Immature natural killer cell (primary cell): Measurements from ENCODE around the gene FOXI2. TPM values are rescaled to one million over a fixed set of nuclear protein-coding genes. Genes with fewer than 3 reads are reported as not detected.

Experiments used
- DNase-seq, 3 donors: peaks; one replicate each; pipeline ENCODE4 v3.0.0; 2022; ENCODE audit warnings: mixed read lengths in 1 of 3
- H3K27ac Mint-ChIP-seq, 6 donors: one replicate each; pipeline ENCODE4 v1.8.0; 2020; ENCODE audit warnings: mixed read lengths in 6 of 6, mild to moderate bottlenecking in 5 of 6, inconsistent platforms in 4 of 6, moderate library complexity in 3 of 6
- H3K27me3 Mint-ChIP-seq, 3 donors: one replicate each; pipeline ENCODE4 v1.8.0; 2020 to 2021; ENCODE audit warnings: low read depth in 3 of 3, mild to moderate bottlenecking in 3 of 3, mixed read lengths in 3 of 3, moderate library complexity in 3 of 3, inconsistent platforms in 1 of 3
- H3K36me3 Mint-ChIP-seq, 3 donors: one replicate each; pipeline ENCODE4 v1.8.0; 2020; ENCODE audit warnings: mixed read lengths in 3 of 3, inconsistent platforms in 2 of 3, mild to moderate bottlenecking in 2 of 3
- H3K4me1 Mint-ChIP-seq, 2 donors: one replicate each; pipeline ENCODE4 v1.8.0; 2020; ENCODE audit warnings: inconsistent platforms in 2 of 2, mild to moderate bottlenecking in 2 of 2, mixed read lengths in 2 of 2, moderate library complexity in 1 of 2
- H3K4me3 Mint-ChIP-seq, 5 donors: one replicate each; pipeline ENCODE4 v1.8.0; 2020; ENCODE audit warnings: mild to moderate bottlenecking in 5 of 5, mixed read lengths in 5 of 5, inconsistent platforms in 3 of 5, moderate library complexity in 3 of 5
- H3K9me3 Mint-ChIP-seq, 6 donors: one replicate each; pipeline ENCODE4 v1.8.0; 2020; ENCODE audit warnings: mild to moderate bottlenecking in 6 of 6, mixed read lengths in 6 of 6, inconsistent platforms in 4 of 6, moderate library complexity in 3 of 6
- polyA plus RNA-seq, 3 donors: library from polyadenylated mRNA; unstranded; fragments of 300-500 nt; fragmentation: Illumina TruSeq; gene quantifications; one replicate each; pipeline ENCODE4 v1.2.3, GENCODE V29; 2021

FOXI2 gene
- not detected for polyA plus RNA-seq

DNA sequence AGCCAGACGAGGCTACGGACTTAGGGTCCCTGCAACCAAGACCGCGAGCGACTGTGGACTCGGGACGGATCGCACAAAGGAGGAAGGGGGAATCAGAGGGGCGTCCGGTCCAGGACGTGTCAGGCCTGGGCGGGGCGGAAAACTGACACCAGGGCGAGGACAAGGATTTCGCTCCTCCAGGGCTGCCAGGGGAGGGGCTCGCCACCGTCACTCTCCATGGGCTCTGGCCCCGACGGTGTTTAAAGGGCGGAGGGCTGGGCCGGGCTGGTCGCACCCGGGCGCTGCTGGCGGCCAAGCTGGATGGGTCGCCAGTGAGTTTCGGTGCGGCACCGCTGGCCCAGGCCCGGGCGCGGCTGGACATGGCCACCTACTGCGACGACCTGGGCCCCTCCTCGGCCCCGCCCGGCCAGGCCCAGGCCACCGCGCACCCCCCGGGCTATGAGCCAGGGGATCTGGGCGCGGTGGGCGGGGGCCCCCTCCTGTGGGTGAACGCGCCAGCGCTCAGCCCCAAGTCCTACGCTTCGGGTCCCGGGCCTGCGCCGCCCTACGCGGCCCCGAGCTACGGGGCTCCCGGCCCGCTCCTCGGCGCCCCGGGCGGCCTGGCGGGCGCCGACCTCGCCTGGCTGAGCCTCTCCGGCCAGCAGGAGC, at the start of gene FOXI2:
FOXI2 (plus strand) TSS at position 271 of the 648 bp plus-strand sequence; CDS start at position 360, 89 bp downstream.
- peaks cover 2 to 23% (median 16%) of the 10 kb centered on the region in 3 donors for H3K27me3 Mint-ChIP-seq
- no peak within 1 kb of the TSS for H3K4me3 Mint-ChIP-seq
- no peak within 1 kb of the TSS for H3K27ac Mint-ChIP-seq
- H3K4me1 Mint-ChIP-seq: no peaks in the 10 kb centered on the region
- no peak for DNase-seq
- H3K36me3 Mint-ChIP-seq: no peaks in the 10 kb centered on the region
- no peaks in the 10 kb centered on the region for H3K9me3 Mint-ChIP-seq

DNA sequence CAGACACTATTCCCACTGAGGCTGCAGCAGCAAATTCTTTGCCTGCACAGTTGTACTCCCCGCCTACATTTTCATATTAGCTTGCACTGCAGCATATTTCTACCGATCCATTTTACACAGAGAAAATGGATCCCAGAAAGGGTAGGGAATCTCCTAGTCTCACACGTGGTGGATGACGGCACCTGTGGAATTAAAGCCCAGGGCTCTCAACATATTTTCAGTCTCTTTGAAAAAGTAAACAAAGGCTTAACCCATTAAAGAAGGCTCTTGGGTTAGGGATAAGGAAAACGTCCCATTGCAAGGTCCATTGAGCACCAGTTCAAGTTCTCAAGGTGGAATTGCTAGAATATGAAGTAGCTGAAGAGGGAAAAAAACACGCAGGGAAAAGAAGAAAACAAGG, 49.4 kb upstream of the FOXI2 start:
- no peak overlapping the region for H3K4me3 Mint-ChIP-seq
- H3K27me3 Mint-ChIP-seq: peaks cover 1 to 4% (median 4%) of the 10 kb centered on the region in 3 donors
- peaks cover 0 to 2% (median 0%) of the 10 kb centered on the region in 6 donors for H3K9me3 Mint-ChIP-seq
- no peaks in the 10 kb centered on the region for H3K36me3 Mint-ChIP-seq
- H3K4me1 Mint-ChIP-seq: no peaks in the 10 kb centered on the region
- no peak for DNase-seq
- H3K27ac Mint-ChIP-seq: no peak overlapping the region

DNA sequence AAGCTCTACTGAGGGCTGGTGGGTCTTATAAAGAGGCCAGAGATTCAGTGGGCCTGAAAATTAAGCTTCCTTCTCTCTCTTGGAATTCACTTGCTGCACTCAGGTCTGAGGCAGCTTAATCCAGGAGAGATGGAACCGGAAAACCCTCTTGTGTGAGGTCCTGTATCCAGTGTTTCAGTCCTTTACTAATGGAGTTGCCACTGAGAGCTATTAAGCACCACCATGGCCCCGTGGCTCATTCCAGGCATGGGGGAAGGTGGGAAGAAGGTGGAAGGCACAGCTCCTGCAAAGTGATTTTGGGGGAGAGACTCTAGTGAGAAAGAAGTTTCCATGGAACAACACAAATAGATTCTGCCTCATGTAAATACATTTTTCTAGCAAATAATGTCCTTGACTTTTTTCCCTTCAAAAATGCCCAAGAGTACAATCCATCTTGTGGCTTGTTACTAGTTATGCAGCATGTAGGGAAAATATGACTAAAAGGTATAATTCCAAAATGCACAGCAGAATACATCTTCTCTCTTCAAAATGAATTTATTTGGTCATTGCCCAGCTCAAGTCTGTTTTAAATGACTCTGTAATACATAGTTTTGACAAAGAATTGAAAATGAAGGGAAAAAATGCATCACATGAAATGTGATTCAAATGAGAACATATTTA, 46.7 kb upstream of the FOXI2 start:
- Mint-ChIP-seq H3K4me1 (no peaks in the 10 kb centered on the region), H3K4me3 (no peak overlapping the region), H3K9me3 (peaks cover 0 to 4% (median 0%) of the 10 kb centered on the region in 6 donors), H3K27me3 (peaks cover 0 to 4% (median 1%) of the 10 kb centered on the region in 3 donors), H3K27ac (no peak overlapping the region), H3K36me3 (no peaks in the 10 kb centered on the region)
- no peak for DNase-seq

DNA sequence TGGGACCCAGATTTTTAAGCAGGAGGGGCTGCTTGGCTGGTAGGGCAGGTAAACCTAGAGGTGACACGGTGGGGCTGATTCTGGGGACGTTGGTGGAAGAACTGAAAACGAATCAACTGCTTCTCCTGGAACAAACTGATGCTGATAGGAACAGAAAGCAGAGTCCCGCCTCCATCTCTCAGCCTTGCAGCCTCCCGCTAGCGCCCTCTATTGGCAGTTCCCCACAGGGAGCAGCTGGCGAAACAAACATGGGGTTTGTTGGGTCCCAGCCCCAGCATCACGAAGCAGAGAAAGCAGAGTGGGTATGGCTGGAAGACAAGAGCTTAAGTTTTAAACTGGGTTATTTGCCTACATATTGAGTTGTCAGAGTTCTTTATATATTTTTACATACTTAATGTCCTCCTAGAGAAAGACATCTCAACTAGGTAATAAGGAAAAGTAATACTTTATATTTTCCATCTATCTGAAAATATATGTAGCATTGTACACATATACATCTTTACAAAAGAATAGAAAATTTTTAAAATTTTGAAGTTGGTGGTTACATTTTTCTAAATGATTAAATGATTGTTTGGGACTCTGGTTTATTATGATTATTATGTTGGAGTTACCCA, 42.3 kb upstream of the FOXI2 start:
- Mint-ChIP-seq H3K27ac (no peak overlapping the region), H3K4me1 (no peaks in the 10 kb centered on the region), H3K4me3 (no peak overlapping the region), H3K9me3 (peaks cover 0 to 4% (median 0%) of the 10 kb centered on the region in 6 donors), H3K27me3 (peaks cover 0 to 7% (median 3%) of the 10 kb centered on the region in 3 donors), H3K36me3 (no peaks in the 10 kb centered on the region)
- DNase-seq: peak in 1 of 3 donors; percentile 3

DNA sequence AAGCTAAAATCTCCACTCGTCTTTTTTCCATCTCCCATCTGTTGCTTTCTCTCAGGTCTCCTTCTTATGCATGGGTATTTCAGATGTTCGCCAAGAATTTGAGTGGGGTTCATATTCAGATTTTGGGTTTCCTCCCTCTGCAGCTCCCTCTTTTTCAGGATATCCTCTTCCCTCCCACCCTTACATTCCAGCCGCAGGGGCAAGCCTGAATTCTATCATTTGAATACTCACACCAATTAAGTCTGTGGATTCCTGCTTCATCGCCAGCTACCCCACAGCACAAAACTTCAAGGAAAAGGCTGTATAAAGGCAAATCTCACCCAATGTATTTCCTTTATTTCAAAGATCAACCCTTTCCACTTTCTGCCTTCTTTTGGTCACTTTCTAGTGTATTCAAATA, 41.6 kb upstream of the FOXI2 start:
- Mint-ChIP-seq H3K27me3 (peaks cover 0 to 6% (median 3%) of the 10 kb centered on the region in 3 donors), H3K4me1 (no peaks in the 10 kb centered on the region), H3K36me3 (no peaks in the 10 kb centered on the region), H3K27ac (no peak overlapping the region), H3K9me3 (peaks cover 0 to 4% (median 0%) of the 10 kb centered on the region in 6 donors), H3K4me3 (no peak overlapping the region)
- no peak for DNase-seq

DNA sequence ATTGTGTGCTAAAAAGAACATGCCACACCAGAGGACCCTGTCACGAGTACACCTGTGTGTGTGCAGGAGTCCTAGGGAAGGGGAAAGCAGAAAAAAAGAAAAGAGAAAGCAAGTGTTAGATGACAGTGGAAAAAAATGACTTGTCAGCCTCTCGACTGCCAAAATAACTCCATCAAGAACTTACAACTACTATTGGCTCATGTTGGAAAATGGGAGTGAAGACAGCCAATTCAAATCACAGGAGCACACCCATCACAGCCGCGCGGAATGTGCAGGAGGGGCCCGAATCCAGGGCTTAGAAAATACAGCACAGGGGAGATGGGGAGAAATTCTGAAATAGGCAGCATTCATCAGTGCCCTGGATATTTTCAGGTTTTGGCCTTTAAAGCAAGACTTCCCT, 38.1 kb upstream of the FOXI2 start:
- no peaks in the 10 kb centered on the region for H3K9me3 Mint-ChIP-seq
- H3K27ac Mint-ChIP-seq: no peak overlapping the region
- no peak overlapping the region for H3K4me3 Mint-ChIP-seq
- H3K27me3 Mint-ChIP-seq: peaks cover 3 to 6% (median 4%) of the 10 kb centered on the region in 3 donors
- no peaks in the 10 kb centered on the region for H3K36me3 Mint-ChIP-seq
- no peak for DNase-seq
- no peaks in the 10 kb centered on the region for H3K4me1 Mint-ChIP-seq

DNA sequence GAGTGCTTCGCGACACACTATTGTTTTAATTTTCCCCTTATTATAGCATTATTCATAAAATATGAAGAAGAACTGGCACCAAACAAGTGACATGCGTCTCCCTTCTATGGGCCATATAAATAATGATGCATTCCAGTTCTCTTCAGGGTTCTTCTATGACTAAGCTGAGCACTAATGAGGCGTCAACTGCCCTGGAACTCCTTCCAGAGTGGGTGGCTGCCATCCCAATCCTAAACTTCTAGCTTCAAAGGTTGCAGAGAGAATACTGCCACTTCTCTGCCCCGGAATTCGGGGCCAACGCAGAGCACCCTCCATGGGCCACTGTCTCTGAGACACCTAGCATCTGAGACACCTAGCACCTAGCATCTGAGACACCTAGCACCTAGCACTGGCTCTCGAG, 37.7 kb upstream of the FOXI2 start:
- Mint-ChIP-seq H3K9me3 (peaks cover 0 to 2% (median 0%) of the 10 kb centered on the region in 6 donors), H3K36me3 (no peaks in the 10 kb centered on the region), H3K4me1 (no peaks in the 10 kb centered on the region)

DNA sequence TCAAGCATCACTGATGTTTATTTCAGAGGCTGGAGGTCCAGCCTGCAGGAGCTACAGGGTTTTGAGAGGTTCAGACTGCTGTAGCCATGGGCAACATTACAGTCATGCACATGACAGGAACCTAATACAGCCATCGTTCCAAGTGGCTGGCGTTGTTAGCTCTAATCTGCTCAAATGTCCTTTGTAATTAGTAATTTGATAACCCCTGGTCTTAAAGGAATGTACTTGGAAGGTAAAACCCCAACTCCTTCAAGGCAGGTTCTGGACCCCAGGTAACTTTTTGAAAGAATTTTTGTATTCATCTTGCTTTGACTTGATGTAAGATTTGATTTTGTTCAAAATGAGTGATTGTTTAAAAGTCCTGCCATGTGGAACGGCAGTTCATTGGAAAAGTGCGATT, 34.7 kb upstream of the FOXI2 start:
- no peaks in the 10 kb centered on the region for H3K36me3 Mint-ChIP-seq
- no peak for DNase-seq
- no peak overlapping the region for H3K27ac Mint-ChIP-seq
- peaks cover 0 to 6% (median 0%) of the 10 kb centered on the region in 6 donors for H3K9me3 Mint-ChIP-seq
- no peak overlapping the region for H3K4me3 Mint-ChIP-seq
- H3K27me3 Mint-ChIP-seq: peaks cover 4 to 8% (median 5%) of the 10 kb centered on the region in 3 donors
- no peaks in the 10 kb centered on the region for H3K4me1 Mint-ChIP-seq

More for the DNA sequence above, 37.7 kb upstream of the FOXI2 start:
- Mint-ChIP-seq H3K4me3 (no peak overlapping the region), H3K27me3 (peaks cover 3 to 6% (median 4%) of the 10 kb centered on the region in 3 donors), H3K27ac (no peak overlapping the region)
- no peak for DNase-seq

DNA sequence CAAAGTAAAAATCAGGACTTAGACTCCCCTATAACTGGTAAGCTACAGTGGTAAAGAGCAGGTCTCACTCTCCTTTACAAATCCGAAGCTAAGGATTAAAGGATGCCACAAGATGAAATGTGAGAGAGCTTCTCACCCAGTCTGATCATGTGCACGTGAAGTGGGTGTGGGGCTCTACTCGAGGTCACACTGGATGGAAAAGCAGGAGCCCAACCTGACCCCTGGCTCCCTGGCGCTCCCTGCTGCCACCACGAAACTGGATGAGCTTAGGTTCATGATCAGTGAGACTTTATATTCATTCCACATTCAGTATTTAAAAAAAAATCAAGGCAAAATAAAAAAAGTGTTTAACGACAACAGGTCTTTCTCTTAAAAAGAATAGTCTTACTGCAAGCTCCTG, 21.7 kb upstream of the FOXI2 start:
- H3K36me3 Mint-ChIP-seq: no peaks in the 10 kb centered on the region
- no peak overlapping the region for H3K4me3 Mint-ChIP-seq
- H3K27ac Mint-ChIP-seq: no peak overlapping the region
- no peaks in the 10 kb centered on the region for H3K4me1 Mint-ChIP-seq
- H3K27me3 Mint-ChIP-seq: no peaks in the 10 kb centered on the region
- H3K9me3 Mint-ChIP-seq: no peaks in the 10 kb centered on the region
- DNase-seq: no peak

DNA sequence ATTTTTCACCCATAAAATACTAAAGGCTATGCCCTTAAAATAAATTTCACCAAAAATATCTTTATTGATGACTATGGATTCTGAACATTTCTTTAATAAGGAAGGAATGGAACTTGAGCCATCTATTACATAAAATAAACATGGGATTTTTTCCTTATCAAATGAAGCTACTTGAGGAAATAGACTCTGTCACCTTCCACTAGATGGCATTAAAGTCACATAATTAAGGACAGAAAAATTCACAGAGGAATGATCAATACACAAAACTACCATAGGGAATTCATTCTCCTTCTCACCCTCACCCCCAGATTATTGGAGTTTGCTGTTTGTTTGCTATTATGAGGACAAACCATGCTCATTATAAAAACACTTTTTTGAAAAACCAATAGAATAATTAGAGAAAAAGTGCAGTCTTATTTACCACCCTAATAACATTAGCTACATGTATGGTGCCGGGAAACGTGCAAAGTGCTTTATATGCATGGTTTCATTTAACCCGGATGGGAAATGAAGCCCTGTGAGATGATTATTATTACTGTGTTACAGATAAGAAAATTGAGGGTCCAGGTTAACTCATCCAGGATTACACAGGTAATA, 21.1 kb upstream of the FOXI2 start:
- no peak for DNase-seq
- Mint-ChIP-seq H3K4me1 (no peaks in the 10 kb centered on the region), H3K9me3 (no peaks in the 10 kb centered on the region), H3K4me3 (no peak overlapping the region), H3K36me3 (no peaks in the 10 kb centered on the region), H3K27me3 (no peaks in the 10 kb centered on the region), H3K27ac (no peak overlapping the region)

DNA sequence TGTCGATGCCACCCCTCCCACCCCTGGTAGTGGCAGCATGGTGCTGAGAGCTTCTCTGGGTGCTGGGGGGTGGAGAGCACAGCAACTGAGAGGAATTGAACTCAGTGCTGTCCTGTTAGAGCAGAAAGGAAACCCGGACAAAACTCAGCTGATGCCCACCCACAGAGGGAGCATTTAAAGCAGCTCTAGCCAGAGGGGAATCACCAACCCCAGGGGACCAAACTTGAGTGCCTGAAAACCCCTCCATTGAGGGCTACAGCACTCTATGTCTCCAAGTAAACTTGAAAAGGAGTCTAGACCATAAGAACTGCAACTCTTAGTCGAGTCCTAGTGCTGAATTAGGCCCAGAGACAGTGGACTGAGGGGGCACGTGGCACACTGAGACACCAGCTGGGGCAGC, 16.8 kb upstream of the FOXI2 start:
- no peak overlapping the region for H3K4me3 Mint-ChIP-seq
- H3K4me1 Mint-ChIP-seq: no peaks in the 10 kb centered on the region
- peaks cover 0 to 2% (median 0%) of the 10 kb centered on the region in 6 donors for H3K9me3 Mint-ChIP-seq
- H3K36me3 Mint-ChIP-seq: no peaks in the 10 kb centered on the region
- no peak for DNase-seq
- H3K27ac Mint-ChIP-seq: no peak overlapping the region
- H3K27me3 Mint-ChIP-seq: peaks cover 5 to 6% (median 5%) of the 10 kb centered on the region in 3 donors

DNA sequence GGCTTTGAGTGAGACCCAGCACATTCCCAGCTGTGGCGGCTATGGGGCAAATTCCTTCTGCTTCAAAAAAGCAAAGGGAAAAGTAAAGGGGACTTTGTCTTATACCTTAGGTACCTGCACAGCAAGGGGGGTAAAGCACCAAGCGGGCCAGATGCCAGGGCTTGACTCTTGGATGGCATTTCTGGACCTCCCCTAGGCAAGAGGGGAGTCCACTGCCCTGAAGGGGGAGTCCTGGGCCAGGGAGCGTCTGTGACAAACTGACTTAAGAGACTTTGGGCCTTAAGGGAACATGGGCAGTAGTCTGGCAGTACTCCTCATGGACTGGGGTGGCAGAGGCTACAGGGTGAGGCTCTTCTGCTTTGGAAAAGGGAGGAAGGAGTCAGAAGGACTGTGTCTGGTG, 16.1 kb upstream of the FOXI2 start:
- Mint-ChIP-seq H3K9me3 (peaks cover 0 to 2% (median 0%) of the 10 kb centered on the region in 6 donors), H3K27me3 (peaks cover 5 to 7% (median 7%) of the 10 kb centered on the region in 3 donors), H3K4me1 (no peaks in the 10 kb centered on the region), H3K36me3 (no peaks in the 10 kb centered on the region), H3K4me3 (no peak overlapping the region), H3K27ac (no peak overlapping the region)
- DNase-seq: no peak

DNA sequence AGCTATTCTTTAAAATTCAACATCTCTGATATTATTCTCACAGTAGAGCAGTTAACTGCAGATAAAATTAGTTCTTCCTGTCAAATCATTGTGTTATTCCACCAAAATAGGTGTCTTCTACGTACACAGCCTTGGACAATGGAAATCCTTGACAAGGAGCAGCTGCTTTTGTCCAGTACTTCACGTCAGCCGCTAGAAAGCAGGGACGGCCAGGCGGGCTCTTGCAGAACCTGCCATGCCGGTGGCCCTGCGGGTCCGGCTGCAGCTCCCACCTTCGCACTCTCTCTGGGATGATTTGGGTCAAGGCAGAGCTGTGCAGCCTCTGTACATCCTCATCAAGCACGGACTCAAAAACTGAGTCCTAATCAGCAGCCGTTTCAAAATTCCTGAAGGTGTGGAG, 2.2 kb upstream of the FOXI2 start:
- no peaks in the 10 kb centered on the region for H3K36me3 Mint-ChIP-seq
- no peaks in the 10 kb centered on the region for H3K9me3 Mint-ChIP-seq
- DNase-seq: no peak
- H3K4me1 Mint-ChIP-seq: no peaks in the 10 kb centered on the region
- H3K27me3 Mint-ChIP-seq: peaks cover 2 to 23% (median 14%) of the 10 kb centered on the region in 3 donors
- H3K4me3 Mint-ChIP-seq: no peak overlapping the region
- no peak overlapping the region for H3K27ac Mint-ChIP-seq

DNA sequence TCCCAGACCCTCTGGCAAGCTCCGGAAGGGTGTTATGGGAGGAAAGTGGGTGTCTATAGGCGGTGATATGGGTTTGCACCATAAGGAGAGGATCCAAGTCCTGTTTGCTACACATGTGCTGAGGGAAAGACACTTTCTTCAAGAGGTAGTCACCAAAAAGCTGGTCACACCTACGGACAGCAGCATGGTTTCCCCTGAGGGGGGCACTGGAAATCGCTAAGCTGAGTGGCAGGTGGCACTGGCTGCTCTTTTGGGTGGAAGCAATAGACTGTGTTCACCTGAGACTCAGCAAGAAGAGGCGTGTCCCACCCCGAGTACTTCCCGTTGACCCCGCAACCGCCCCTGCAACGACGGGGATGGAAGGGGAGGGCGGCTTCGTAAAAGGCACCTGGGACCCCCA, 1.8 kb upstream of the FOXI2 start:
- H3K27me3 Mint-ChIP-seq: peaks cover 2 to 23% (median 14%) of the 10 kb centered on the region in 3 donors
- DNase-seq: no peak
- H3K4me1 Mint-ChIP-seq: no peaks in the 10 kb centered on the region
- H3K36me3 Mint-ChIP-seq: no peaks in the 10 kb centered on the region
- H3K4me3 Mint-ChIP-seq: no peak overlapping the region
- no peak overlapping the region for H3K27ac Mint-ChIP-seq
- H3K9me3 Mint-ChIP-seq: no peaks in the 10 kb centered on the region
